Measurements from ENCODE around the gene ERI3. TPM values are rescaled to one million over a fixed set of nuclear protein-coding genes. Genes with fewer than 3 reads are reported as not detected.

The ERI3 gene
- total and polyA plus RNA-seq, 2 of the 13 experiments (the other 11 are each of a cell fraction or from before 2014, with no cell fraction given) = 35.6 to 35.9 TPM

DNA sequence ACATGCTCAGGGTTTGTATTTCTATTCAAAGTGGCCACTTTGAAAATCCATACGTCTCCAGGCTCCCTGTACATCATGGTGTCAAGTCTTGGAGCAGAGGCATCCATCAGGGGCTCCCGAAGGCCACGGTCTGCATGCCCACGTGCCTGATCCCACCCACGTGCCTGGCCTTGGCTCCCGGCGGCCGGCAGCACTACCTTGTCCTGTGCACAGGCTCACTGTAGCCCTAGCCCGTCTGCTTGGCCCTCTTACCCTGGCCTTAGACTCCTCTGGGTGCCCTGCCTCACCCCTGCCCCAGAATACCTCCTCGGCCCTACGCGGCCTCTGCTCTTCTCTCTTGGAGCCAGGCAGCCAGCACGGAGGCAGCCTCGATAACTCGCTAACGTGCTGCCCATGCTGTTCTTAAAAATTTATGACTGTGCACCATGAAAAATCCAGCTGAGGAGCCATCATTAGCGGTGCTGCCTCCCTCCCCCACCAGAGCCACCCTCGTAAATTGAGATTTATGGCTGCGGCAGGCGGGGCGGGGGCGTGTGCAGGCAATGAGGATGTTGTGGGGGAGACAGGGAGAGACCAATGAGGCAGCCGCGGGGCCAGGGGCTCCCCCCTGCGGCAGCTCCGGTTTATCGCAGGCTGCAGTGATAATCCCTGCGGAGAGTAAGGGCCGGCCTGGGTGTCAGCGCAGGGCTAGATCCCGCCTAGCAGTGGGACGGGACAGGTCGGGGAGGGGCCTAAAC is 117.2 kb downstream of the ERI3 start:
- Histone ChIP-seq H3K9ac (ENCODE audit: insufficient read depth, low read depth, low read length) (no peak overlapping the region), H3K36me3 (replicated peaks in 1 of 2; ENCODE audit: control insufficient read depth in 1 of 2, insufficient read depth in 2 of 2, low read length in 2 of 2) (peaks cover 0 to 1% of the 10 kb centered on the region in 2 experiments; a peak in 2 of 5 replicates), H3K4me1 (ENCODE audit: insufficient read depth, low read length) (peaks cover 22% of the 10 kb centered on the region), H3K27ac (ENCODE audit: extremely low read length, insufficient read depth, low read length) (no peak overlapping the region), H2AFZ (ENCODE audit: low read length) (no peak overlapping the region), H3K9me3 (ENCODE audit: low read length) (no peaks in the 10 kb centered on the region), H4K20me1 (ENCODE audit: insufficient read depth, low read length) (no peaks in the 10 kb centered on the region), H3K27me3 (ENCODE audit: control insufficient read depth in 1 of 2, insufficient read depth in 2 of 2, low read length in 2 of 2) (no peaks in the 10 kb centered on the region), H3K4me2 (ENCODE audit: low read depth, low read length) (no peak overlapping the region), H3K4me3 (replicated peaks in 1 of 3; ENCODE audit: insufficient read depth in 1 of 3, low read depth in 2 of 3, low read length in 3 of 3) (no peak overlapping the region), H3K79me2 (ENCODE audit: insufficient read depth, low read length) (no peaks in the 10 kb centered on the region)
- TF ChIP-seq SATB2 (CRISPR knock-in tag; IDR thresholded peaks at IDR 0.05) (no peak), MYC (CRISPR knock-in tag; IDR thresholded peaks at IDR 0.05; ENCODE audit: borderline replicate concordance) (no peak), ZNF547 (CRISPR knock-in tag; IDR thresholded peaks at IDR 0.05) (no peak), ZNF335 (CRISPR knock-in tag; IDR thresholded peaks at IDR 0.05) (no peak), PHB2 (IDR thresholded peaks at IDR 0.05; ENCODE audit: partially characterized antibody) (no peak)
- TF ChIP-seq, protein P1, sequence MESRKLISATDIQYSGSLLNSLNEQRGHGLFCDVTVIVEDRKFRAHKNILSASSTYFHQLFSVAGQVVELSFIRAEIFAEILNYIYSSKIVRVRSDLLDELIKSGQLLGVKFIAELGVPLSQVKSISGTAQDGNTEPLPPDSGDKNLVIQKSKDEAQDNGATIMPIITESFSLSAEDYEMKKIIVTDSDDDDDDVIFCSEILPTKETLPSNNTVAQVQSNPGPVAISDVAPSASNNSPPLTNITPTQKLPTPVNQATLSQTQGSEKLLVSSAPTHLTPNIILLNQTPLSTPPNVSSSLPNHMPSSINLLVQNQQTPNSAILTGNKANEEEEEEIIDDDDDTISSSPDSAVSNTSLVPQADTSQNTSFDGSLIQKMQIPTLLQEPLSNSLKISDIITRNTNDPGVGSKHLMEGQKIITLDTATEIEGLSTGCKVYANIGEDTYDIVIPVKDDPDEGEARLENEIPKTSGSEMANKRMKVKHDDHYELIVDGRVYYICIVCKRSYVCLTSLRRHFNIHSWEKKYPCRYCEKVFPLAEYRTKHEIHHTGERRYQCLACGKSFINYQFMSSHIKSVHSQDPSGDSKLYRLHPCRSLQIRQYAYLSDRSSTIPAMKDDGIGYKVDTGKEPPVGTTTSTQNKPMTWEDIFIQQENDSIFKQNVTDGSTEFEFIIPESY (CRISPR knock-in tag; IDR thresholded peaks at IDR 0.05) = peak; percentile 52
- TF ChIP-seq, protein P2, sequence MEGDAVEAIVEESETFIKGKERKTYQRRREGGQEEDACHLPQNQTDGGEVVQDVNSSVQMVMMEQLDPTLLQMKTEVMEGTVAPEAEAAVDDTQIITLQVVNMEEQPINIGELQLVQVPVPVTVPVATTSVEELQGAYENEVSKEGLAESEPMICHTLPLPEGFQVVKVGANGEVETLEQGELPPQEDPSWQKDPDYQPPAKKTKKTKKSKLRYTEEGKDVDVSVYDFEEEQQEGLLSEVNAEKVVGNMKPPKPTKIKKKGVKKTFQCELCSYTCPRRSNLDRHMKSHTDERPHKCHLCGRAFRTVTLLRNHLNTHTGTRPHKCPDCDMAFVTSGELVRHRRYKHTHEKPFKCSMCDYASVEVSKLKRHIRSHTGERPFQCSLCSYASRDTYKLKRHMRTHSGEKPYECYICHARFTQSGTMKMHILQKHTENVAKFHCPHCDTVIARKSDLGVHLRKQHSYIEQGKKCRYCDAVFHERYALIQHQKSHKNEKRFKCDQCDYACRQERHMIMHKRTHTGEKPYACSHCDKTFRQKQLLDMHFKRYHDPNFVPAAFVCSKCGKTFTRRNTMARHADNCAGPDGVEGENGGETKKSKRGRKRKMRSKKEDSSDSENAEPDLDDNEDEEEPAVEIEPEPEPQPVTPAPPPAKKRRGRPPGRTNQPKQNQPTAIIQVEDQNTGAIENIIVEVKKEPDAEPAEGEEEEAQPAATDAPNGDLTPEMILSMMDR (CRISPR knock-in tag; IDR thresholded peaks at IDR 0.05) = peak; percentile 25; the same call in 1 of the 2 replicates
- TF ChIP-seq, protein P3, sequence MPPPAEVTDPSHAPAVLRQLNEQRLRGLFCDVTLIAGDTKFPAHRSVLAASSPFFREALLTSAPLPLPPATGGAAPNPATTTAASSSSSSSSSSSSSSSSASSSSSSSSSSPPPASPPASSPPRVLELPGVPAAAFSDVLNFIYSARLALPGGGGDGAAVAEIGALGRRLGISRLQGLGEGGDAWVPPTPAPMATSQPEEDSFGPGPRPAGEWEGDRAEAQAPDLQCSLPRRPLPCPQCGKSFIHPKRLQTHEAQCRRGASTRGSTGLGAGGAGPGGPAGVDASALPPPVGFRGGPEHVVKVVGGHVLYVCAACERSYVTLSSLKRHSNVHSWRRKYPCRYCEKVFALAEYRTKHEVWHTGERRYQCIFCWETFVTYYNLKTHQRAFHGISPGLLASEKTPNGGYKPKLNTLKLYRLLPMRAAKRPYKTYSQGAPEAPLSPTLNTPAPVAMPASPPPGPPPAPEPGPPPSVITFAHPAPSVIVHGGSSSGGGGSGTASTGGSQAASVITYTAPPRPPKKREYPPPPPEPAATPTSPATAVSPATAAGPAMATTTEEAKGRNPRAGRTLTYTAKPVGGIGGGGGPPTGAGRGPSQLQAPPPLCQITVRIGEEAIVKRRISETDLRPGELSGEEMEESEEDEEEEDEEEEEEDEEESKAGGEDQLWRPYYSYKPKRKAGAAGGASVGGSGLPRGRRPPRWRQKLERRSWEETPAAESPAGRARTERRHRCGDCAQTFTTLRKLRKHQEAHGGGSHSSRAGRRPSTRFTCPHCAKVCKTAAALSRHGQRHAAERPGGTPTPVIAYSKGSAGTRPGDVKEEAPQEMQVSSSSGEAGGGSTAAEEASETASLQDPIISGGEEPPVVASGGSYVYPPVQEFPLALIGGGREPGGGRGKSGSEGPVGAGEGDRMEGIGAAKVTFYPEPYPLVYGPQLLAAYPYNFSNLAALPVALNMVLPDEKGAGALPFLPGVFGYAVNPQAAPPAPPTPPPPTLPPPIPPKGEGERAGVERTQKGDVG (CRISPR knock-in tag; IDR thresholded peaks at IDR 0.05; ENCODE audit: borderline replicate concordance) = no peak
- TF ChIP-seq, protein P4, sequence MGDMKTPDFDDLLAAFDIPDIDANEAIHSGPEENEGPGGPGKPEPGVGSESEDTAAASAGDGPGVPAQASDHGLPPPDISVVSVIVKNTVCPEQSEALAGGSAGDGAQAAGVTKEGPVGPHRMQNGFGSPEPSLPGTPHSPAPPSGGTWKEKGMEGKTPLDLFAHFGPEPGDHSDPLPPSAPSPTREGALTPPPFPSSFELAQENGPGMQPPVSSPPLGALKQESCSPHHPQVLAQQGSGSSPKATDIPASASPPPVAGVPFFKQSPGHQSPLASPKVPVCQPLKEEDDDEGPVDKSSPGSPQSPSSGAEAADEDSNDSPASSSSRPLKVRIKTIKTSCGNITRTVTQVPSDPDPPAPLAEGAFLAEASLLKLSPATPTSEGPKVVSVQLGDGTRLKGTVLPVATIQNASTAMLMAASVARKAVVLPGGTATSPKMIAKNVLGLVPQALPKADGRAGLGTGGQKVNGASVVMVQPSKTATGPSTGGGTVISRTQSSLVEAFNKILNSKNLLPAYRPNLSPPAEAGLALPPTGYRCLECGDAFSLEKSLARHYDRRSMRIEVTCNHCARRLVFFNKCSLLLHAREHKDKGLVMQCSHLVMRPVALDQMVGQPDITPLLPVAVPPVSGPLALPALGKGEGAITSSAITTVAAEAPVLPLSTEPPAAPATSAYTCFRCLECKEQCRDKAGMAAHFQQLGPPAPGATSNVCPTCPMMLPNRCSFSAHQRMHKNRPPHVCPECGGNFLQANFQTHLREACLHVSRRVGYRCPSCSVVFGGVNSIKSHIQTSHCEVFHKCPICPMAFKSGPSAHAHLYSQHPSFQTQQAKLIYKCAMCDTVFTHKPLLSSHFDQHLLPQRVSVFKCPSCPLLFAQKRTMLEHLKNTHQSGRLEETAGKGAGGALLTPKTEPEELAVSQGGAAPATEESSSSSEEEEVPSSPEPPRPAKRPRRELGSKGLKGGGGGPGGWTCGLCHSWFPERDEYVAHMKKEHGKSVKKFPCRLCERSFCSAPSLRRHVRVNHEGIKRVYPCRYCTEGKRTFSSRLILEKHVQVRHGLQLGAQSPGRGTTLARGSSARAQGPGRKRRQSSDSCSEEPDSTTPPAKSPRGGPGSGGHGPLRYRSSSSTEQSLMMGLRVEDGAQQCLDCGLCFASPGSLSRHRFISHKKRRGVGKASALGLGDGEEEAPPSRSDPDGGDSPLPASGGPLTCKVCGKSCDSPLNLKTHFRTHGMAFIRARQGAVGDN (CRISPR knock-in tag; IDR thresholded peaks at IDR 0.05) = 0 out of 2 replicates have a peak, but pooled peaks have one; percentile 14
- in situ Hi-C loops (cut with HindIII; ENCODE audit: extremely low pct_ligation_motif_present, low pct_unique_long_range_greater_than_20kb) = loop anchor here (5.0 kb wide), 1 partner anchor 44 kb away; no protein-coding TSS in a partner anchor
- ATAC-seq = peak; percentile 20; the same call in 1 of the 3 replicates
- intact Hi-C loops (cut with micrococcal nuclease; ENCODE audit: unreplicated experiment) = loop anchor here (5.0 kb wide), 1 partner anchor 79 kb away; no protein-coding TSS in a partner anchor
- WGBS (ENCODE audit: low lambda C conversion rate) = 95% methylated on average over 19 of the region's 33 CpGs
- CTCF ChIA-PET (ENCODE audit: low intra/inter-chr PET ratio, low total read pairs) = no interaction called here
- DNase-seq (ENCODE audit: low spot score) = no peak
- no peak for FAIRE-seq
- BruUV-seq (replicated peaks) = no TSS peak
- POLR2A ChIA-PET = no interaction called here
